Caco-2 (cell line): ENCODE data around the gene NEU1. TPM values are rescaled to one million over a fixed set of nuclear protein-coding genes. Genes with fewer than 3 reads are reported as not detected.

Experiments
- BruUV-seq: library from RNA; stranded (reverse); fragments of 400-500 nt; replicated peaks from 2 replicates; lab custom pipeline; 2021; lab: Mats Ljungman, UMichigan
- CTCF ChIA-PET: fragments of 300-600 bp; sonication (Branson Sonifier 250); formaldehyde crosslinking; loops from one replicate; lab custom pipeline; 2022; ENCODE audit warnings: antibody characterized with exemption; lab: Charles Lee
- POLR2A ChIA-PET: fragments of 300-600 bp; sonication (Branson Sonifier 250); formaldehyde crosslinking; loops from one replicate; lab custom pipeline; 2022; ENCODE audit warnings: antibody characterized with exemption; lab: Charles Lee
- DNase-seq, 2 experiments: peaks; one replicate each; pipeline versions ENCODE4 v3.0.0 to v3.0.0-alpha.2; 2020 to 2022
- H3K27me3 ChIP-seq: replicated peaks from 2 replicates; pipeline ENCODE4 v1.6.0; 2011; ENCODE audit warnings: low read length; ENCODE audit not compliant: control insufficient read depth, insufficient read depth
- H3K36me3 ChIP-seq: 2 replicates; pipeline ENCODE4 v1.5.1; 2011; ENCODE audit warnings: low read length; ENCODE audit not compliant: control insufficient read depth, insufficient read depth
- H3K4me1 ChIP-seq: fragments of 250-450 bp; sonication (Bioruptor Pico); 2 replicates; pipeline ENCODE4 v1.5.1; 2020; ENCODE audit warnings: mild to moderate bottlenecking
- H3K4me3 ChIP-seq: 2 replicates; pipeline ENCODE4 v1.5.1; 2011; ENCODE audit warnings: low read depth, mild to moderate bottlenecking, control low read depth, low read length
- H3K9me3 ChIP-seq: fragments of 250-450 bp; sonication (Bioruptor Pico); 2 replicates; pipeline ENCODE4 v1.5.1; 2020; ENCODE audit warnings: mild to moderate bottlenecking, moderate library complexity
- H3K27ac Mint-ChIP-seq: one replicate; pipeline ENCODE4 v1.8.0; 2022; ENCODE audit warnings: mixed read lengths; ENCODE audit not compliant: unreplicated experiment
- H3K27me3 Mint-ChIP-seq: one replicate; pipeline ENCODE4 v1.8.0; 2022; ENCODE audit warnings: mixed read lengths; ENCODE audit not compliant: insufficient read depth, unreplicated experiment
- H3K36me3 Mint-ChIP-seq: one replicate; pipeline ENCODE4 v1.8.0; 2022; ENCODE audit warnings: mild to moderate bottlenecking, mixed read lengths; ENCODE audit not compliant: insufficient read depth, unreplicated experiment
- H3K4me1 Mint-ChIP-seq: one replicate; pipeline ENCODE4 v1.8.0; 2022; ENCODE audit warnings: low read depth, mixed read lengths; ENCODE audit not compliant: unreplicated experiment
- H3K4me3 Mint-ChIP-seq: one replicate; pipeline ENCODE4 v1.8.0; 2022; ENCODE audit warnings: mild to moderate bottlenecking, moderate library complexity, mixed read lengths; ENCODE audit not compliant: unreplicated experiment
- H3K9me3 Mint-ChIP-seq: one replicate; pipeline ENCODE4 v1.8.0; 2022; ENCODE audit warnings: mixed read lengths; ENCODE audit not compliant: unreplicated experiment
- intact Hi-C: fragments of 100-400 bp; cut with micrococcal nuclease; formaldehyde crosslinking; loops from one replicate; pipeline ENCODE4 v1.10.0; 2022; ENCODE audit not compliant: unreplicated experiment
- total RNA-seq: library from RNA; stranded (reverse); gene quantifications from 2 replicates; pipeline ENCODE4 v1.2.3, GENCODE V29; 2022
- TF ChIP-seq, protein P1 (sequence below), 2 experiments: fragments of 200-600 bp in 1 of 2; IDR thresholded peaks; 1 replicate in 1 of 2; 2 replicates in 1 of 2; pipeline versions ENCODE4 v1.5.1 to v1.8.0; 2011 to 2022; ENCODE audit warnings: antibody characterized with exemption in 1 of 2, control low read depth in 1 of 2, inconsistent platforms in 1 of 2, low read depth in 1 of 2, low read length in 1 of 2, mild to moderate bottlenecking in 1 of 2, moderate library complexity in 1 of 2; ENCODE audit not compliant: insufficient read depth in 1 of 2, severe bottlenecking in 1 of 2, unreplicated experiment in 1 of 2

The NEU1 gene
- total RNA-seq, 1 experiment from 2014 or later = 176 TPM

DNA sequence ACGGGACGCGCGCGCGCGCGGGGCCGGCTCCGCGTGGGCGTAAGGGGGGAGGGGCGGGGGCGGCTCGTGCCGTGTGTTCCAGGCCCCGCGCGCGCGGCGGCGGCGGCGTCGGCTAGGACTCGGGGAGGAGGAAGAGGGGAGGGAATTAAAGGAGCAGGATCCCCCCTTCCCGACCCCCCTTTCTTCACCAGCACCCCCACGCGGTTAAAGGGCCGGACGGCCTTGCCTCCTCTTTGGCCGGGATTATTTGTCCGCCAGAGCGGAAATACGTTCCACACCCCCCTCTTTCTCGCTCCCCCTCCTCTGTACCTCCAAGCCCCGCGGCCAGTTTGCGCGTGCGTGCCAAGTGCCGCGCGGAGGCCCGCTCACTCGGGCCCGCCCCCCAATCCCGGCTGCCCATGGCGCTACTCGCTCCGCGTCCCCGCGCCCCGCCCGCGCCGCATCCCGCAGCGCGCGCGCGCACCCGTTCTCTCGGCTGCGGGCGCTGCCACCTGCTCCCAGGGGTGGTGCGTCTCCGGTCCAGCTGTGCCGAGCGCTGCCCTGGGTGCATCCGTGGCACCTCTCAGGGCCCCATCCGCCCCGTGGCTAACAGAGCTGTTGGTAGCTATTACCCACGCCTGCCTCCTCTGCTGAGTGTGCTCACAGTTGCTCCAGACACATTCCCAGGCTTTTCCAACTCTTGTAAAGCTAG is 39.5 kb upstream of the NEU1 start, which contains the start of gene ZBTB12:
Gene ZBTB12, minus strand, starts transcription at position 134 of the 691 bp plus-strand sequence. CDS start 781 bp downstream, outside the sequence.
- Mint-ChIP-seq H3K4me1 (peaks cover 20% of the 10 kb centered on the region), H3K9me3 (no peaks in the 10 kb centered on the region), H3K36me3 (peaks cover 30% of the 10 kb centered on the region), H3K27ac (peak within 1 kb of the TSS; percentile 58), H3K4me3 (peak within 1 kb of the TSS; percentile 73), H3K27me3 (no peaks in the 10 kb centered on the region)
- Histone ChIP-seq H3K9me3 (no peaks in the 10 kb centered on the region), H3K27me3 (no peaks in the 10 kb centered on the region), H3K4me3 (peak within 1 kb of the TSS; percentile 68), H3K36me3 (no peaks in the 10 kb centered on the region), H3K4me1 (peaks cover 19% of the 10 kb centered on the region)
- ChIA-PET CTCF (interaction anchor here (0.6 to 1.2 kb wide), 2 partner anchors 15 to 50 kb away, joined by 6 to 10 read pairs; no protein-coding TSS in a partner anchor), POLR2A (interaction anchor here (0.7 to 1.2 kb wide), 3 partner anchors 19 to 57 kb away, joined by 3 to 4 read pairs (median 3); partner anchors contain the start of genes CFB and SKIC2)
- TF ChIP-seq, protein P1, sequence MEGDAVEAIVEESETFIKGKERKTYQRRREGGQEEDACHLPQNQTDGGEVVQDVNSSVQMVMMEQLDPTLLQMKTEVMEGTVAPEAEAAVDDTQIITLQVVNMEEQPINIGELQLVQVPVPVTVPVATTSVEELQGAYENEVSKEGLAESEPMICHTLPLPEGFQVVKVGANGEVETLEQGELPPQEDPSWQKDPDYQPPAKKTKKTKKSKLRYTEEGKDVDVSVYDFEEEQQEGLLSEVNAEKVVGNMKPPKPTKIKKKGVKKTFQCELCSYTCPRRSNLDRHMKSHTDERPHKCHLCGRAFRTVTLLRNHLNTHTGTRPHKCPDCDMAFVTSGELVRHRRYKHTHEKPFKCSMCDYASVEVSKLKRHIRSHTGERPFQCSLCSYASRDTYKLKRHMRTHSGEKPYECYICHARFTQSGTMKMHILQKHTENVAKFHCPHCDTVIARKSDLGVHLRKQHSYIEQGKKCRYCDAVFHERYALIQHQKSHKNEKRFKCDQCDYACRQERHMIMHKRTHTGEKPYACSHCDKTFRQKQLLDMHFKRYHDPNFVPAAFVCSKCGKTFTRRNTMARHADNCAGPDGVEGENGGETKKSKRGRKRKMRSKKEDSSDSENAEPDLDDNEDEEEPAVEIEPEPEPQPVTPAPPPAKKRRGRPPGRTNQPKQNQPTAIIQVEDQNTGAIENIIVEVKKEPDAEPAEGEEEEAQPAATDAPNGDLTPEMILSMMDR (IDR thresholded peaks at IDR 0.05; ENCODE audit: insufficient read depth in 1 of 2, low read depth in 1 of 2, low read length in 1 of 2, severe bottlenecking in 1 of 2, unreplicated experiment in 1 of 2) = no peak
- peak; percentile 92 to 94 for DNase-seq
- intact Hi-C loops = loop anchor here (1.0 to 5.0 kb wide), 3 partner anchors 39 to 215 kb away; no protein-coding TSS in a partner anchor
- no TSS peak for BruUV-seq

- TF ChIP-seq, protein P1 (IDR thresholded peaks at IDR 0.05; ENCODE audit: insufficient read depth in 1 of 2, low read depth in 1 of 2, low read length in 1 of 2, severe bottlenecking in 1 of 2, unreplicated experiment in 1 of 2) = no peak
- Mint-ChIP-seq H3K9me3 (no peaks in the 10 kb centered on the region), H3K4me1 (peaks cover 20% of the 10 kb centered on the region), H3K27me3 (no peaks in the 10 kb centered on the region), H3K4me3 (peak overlapping the region; percentile 73), H3K36me3 (peaks cover 30% of the 10 kb centered on the region), H3K27ac (peak overlapping the region; percentile 58)
- Histone ChIP-seq H3K4me3 (peak overlapping the region; percentile 68), H3K4me1 (peaks cover 22% of the 10 kb centered on the region), H3K27me3 (no peaks in the 10 kb centered on the region), H3K36me3 (no peaks in the 10 kb centered on the region), H3K9me3 (no peaks in the 10 kb centered on the region)
- POLR2A ChIA-PET = interaction anchor here (1.2 kb wide), 1 partner anchor 58 kb away, joined by 3 read pairs; the partner anchor contains the start of gene SKIC2
- BruUV-seq = TSS peak; percentile 21
- intact Hi-C loops = loop anchor here (5.0 kb wide), 1 partner anchor 216 kb away; no protein-coding TSS in a partner anchor
- CTCF ChIA-PET = interaction anchor here (0.6 kb wide), 1 partner anchor 57 kb away, joined by 5 read pairs; the partner anchor contains the start of genes NELFE and SKIC2
- DNase-seq = peak; percentile 34 to 64
Observed at GRCh38 chr6:31901415-31901952, 38.9 kb upstream of the NEU1 start.

GRCh38 chr6:31900917-31901414 is 38.3 kb upstream of the NEU1 start:
- Histone ChIP-seq H3K36me3 (no peaks in the 10 kb centered on the region), H3K9me3 (no peaks in the 10 kb centered on the region), H3K4me3 (peak overlapping the region; percentile 68), H3K27me3 (no peaks in the 10 kb centered on the region), H3K4me1 (peaks cover 23% of the 10 kb centered on the region)
- ChIA-PET POLR2A (no interaction called here), CTCF (interaction anchor here (0.6 kb wide), 1 partner anchor 58 kb away, joined by 5 read pairs; the partner anchor contains the start of genes NELFE and SKIC2)
- intact Hi-C loops = loop anchor here (5.0 kb wide), 1 partner anchor 216 kb away; no protein-coding TSS in a partner anchor
- Mint-ChIP-seq H3K36me3 (peaks cover 31% of the 10 kb centered on the region), H3K27me3 (no peaks in the 10 kb centered on the region), H3K4me1 (peaks cover 20% of the 10 kb centered on the region), H3K27ac (peak overlapping the region; percentile 55), H3K4me3 (peak overlapping the region; percentile 73), H3K9me3 (no peaks in the 10 kb centered on the region)
- TF ChIP-seq, protein P1 (IDR thresholded peaks at IDR 0.05; ENCODE audit: insufficient read depth in 1 of 2, low read depth in 1 of 2, low read length in 1 of 2, severe bottlenecking in 1 of 2, unreplicated experiment in 1 of 2) = no peak
- BruUV-seq = no TSS peak
- peak in 1 of 2 experiments; percentile 64 for DNase-seq
